Keratinocyte (primary cell): Measurements from ENCODE around the gene ANGEL1. TPM values are rescaled to one million over a fixed set of nuclear protein-coding genes. Genes with fewer than 3 reads are reported as not detected.

Source experiments
- DNase-seq: peaks from one replicate; pipeline ENCODE4 v3.0.0-alpha.2; 2011; ENCODE audit warnings: low read depth, missing footprints, low spot score
- FAIRE-seq: peaks from 2 replicates; lab custom pipeline; 2011; peaks lifted over from hg19 to GRCh38; lab: Jason Lieb, UNC
- H2AFZ ChIP-seq: 2 replicates; pipeline ENCODE4 v1.6.0; 2012; ENCODE audit warnings: low read length, control low read depth, inconsistent platforms; ENCODE audit not compliant: control insufficient read depth
- H3K27ac ChIP-seq: 2 replicates; pipeline ENCODE4 v1.5.1; 2011; ENCODE audit warnings: low read length; ENCODE audit not compliant: control insufficient read depth, insufficient read depth
- H3K27me3 ChIP-seq: 3 replicates; pipeline ENCODE4 v1.6.0; 2011; ENCODE audit warnings: low read length; ENCODE audit not compliant: control insufficient read depth, insufficient read depth; ENCODE audit errors: extremely low read depth
- H3K36me3 ChIP-seq, 2 experiments: 2 replicates in 1 of 2; 3 replicates in 1 of 2; pipeline ENCODE4 v1.5.1; 2011; ENCODE audit warnings: low read length in 2 of 2, mild to moderate bottlenecking in 1 of 2; ENCODE audit not compliant: control insufficient read depth in 2 of 2, insufficient read depth in 2 of 2; ENCODE audit errors: extremely low read depth in 1 of 2
- H3K4me1 ChIP-seq: 3 replicates; pipeline ENCODE4 v1.5.1; 2011; ENCODE audit warnings: low read length; ENCODE audit not compliant: control insufficient read depth, insufficient read depth; ENCODE audit errors: extremely low read depth
- H3K4me2 ChIP-seq: 3 replicates; pipeline ENCODE4 v1.6.0; 2011; ENCODE audit warnings: low read depth, low read length; ENCODE audit not compliant: control insufficient read depth, insufficient read depth; ENCODE audit errors: extremely low read depth
- H3K4me3 ChIP-seq, 3 experiments: fragments of 200-600 bp in 1 of 3; sonication (generic) in 1 of 3; 2 replicates in 2 of 3; 3 replicates in 1 of 3; pipeline ENCODE4 v1.5.1; 2011 to 2016; ENCODE audit warnings: low read length in 3 of 3, mild to moderate bottlenecking in 3 of 3, control low read depth in 2 of 3, inconsistent platforms in 1 of 3, low read depth in 1 of 3, mixed read lengths in 1 of 3, mixed run types in 1 of 3, moderate library complexity in 1 of 3; ENCODE audit not compliant: control insufficient read depth in 2 of 3, insufficient read depth in 2 of 3; ENCODE audit errors: extremely low read depth in 1 of 3
- H3K79me2 ChIP-seq: 2 replicates; pipeline ENCODE4 v1.6.0; 2012; ENCODE audit warnings: low read length; ENCODE audit not compliant: control insufficient read depth, insufficient read depth
- H3K9ac ChIP-seq: 3 replicates; pipeline ENCODE4 v1.6.0; 2011; ENCODE audit warnings: low read length; ENCODE audit not compliant: control insufficient read depth, insufficient read depth; ENCODE audit errors: extremely low read depth
- H3K9me1 ChIP-seq: 3 replicates; pipeline ENCODE4 v1.6.0; 2011; ENCODE audit warnings: low read length; ENCODE audit not compliant: control insufficient read depth, insufficient read depth; ENCODE audit errors: extremely low read depth
- H3K9me3 ChIP-seq: 2 replicates; pipeline ENCODE4 v1.5.1; 2012; ENCODE audit warnings: low read depth, low read length; ENCODE audit not compliant: control insufficient read depth
- H4K20me1 ChIP-seq: 3 replicates; pipeline ENCODE4 v1.6.0; 2011; ENCODE audit warnings: low read length; ENCODE audit not compliant: control insufficient read depth, insufficient read depth; ENCODE audit errors: extremely low read depth
- CTCF ChIP-seq, 3 experiments: IDR thresholded peaks in 1 of 3; conservative IDR thresholded peaks in 1 of 3; optimal IDR thresholded peaks in 1 of 3; 2 replicates in 2 of 3; 3 replicates in 1 of 3; pipeline versions ENCODE3 to v1.5.1; 2011; ENCODE audit warnings: low read length in 3 of 3, mild to moderate bottlenecking in 3 of 3, moderate library complexity in 2 of 3, control low read depth in 1 of 3, inconsistent platforms in 1 of 3; ENCODE audit not compliant: insufficient read depth in 2 of 3; ENCODE audit errors: extremely low read depth in 1 of 3
- EZH2 ChIP-seq: IDR thresholded peaks from one replicate; pipeline ENCODE4 v1.6.1; 2012; ENCODE audit warnings: inconsistent platforms, mild to moderate bottlenecking, low read length, moderate library complexity
- dilution Hi-C: fragments of 300-500 bp; cut with MboI; formaldehyde crosslinking; loops from one replicate; pipeline ENCODE4 v1.7.0; 2020; ENCODE audit warnings: low sequenced_read_pairs; ENCODE audit not compliant: extremely low pct_ligation_motif_present
- polyA plus RNA-seq, 5 experiments: library from polyadenylated mRNA; depleted of rRNA in 3 of 5; stranded (reverse) in 3 of 5; stranded (forward) in 1 of 5; unstranded in 1 of 5; fragments of >200 nt; gene quantifications; 1 replicate in 1 of 5; 2 replicates in 3 of 5; 3 replicates in 1 of 5; pipeline versions ENCODE4 v1.2.1 to v1.2.3, GENCODE V29; 2011 to 2012; ENCODE audit warnings: missing spikeins in 2 of 5, low read depth in 1 of 5, low replicate concordance in 1 of 5

The ANGEL1 gene
- polyA plus RNA-seq, 1 donor (not counting 4 experiments of a cell fraction or from before 2014, with no cell fraction given), result 13.0 TPM

DNA sequence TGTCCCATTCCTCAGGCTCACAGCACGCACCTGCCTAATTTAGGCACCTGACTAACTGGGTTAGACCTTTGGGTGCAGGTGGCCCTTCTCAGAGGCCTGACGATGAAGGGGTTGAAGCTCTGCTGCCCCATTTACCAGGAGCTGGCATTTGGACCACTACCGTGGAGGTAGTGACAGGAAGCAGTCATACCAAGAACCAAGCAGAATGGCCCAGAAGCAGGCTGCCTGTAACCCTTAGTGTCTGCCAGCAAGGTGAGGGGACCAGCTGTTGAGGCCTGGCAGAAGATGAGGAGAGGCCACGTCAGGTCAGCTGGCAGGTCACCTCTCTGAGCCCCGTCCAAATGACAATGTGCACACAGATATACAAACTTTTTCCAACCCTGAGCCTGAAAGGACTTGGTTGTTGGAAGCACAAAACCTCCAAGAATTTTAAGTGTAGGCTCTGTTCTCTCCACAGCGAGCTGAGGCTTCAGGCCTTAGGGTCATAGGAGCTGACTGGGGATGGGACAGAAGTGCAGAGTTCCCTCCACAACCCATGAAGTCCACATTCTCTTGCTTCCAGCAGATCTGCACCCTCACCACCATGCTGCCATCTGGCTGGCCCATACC is 28.3 kb downstream of the ANGEL1 start:
- TF ChIP-seq EZH2 (no peak), CTCF (optimal IDR thresholded peaks at IDR 0.05 in 1 of 3, IDR thresholded peaks at IDR 0.05 in 1 of 3, conservative IDR thresholded peaks at IDR 0.05 in 1 of 3; ENCODE audit: extremely low read depth in 1 of 3, insufficient read depth in 2 of 3, low read length in 3 of 3) (no peak)
- H4K20me1 ChIP-seq, result no peaks in the 10 kb centered on the region
- no peak overlapping the region for H2AFZ ChIP-seq
- H3K4me2 ChIP-seq, result no peak overlapping the region
- H3K4me1 ChIP-seq, result peaks cover 7% of the 10 kb centered on the region
- H3K9me3 ChIP-seq, result no peaks in the 10 kb centered on the region
- no peak overlapping the region for H3K4me3 ChIP-seq
- no peaks in the 10 kb centered on the region for H3K79me2 ChIP-seq
- H3K27ac ChIP-seq, result no peak overlapping the region
- no peak for FAIRE-seq
- H3K36me3 ChIP-seq, result peaks cover 20 to 22% of the 10 kb centered on the region in 2 experiments
- dilution Hi-C loops, result no loop called here
- no peaks in the 10 kb centered on the region for H3K27me3 ChIP-seq
- no peak overlapping the region for H3K9ac ChIP-seq
- no peaks in the 10 kb centered on the region for H3K9me1 ChIP-seq
- DNase-seq, result no peak

DNA sequence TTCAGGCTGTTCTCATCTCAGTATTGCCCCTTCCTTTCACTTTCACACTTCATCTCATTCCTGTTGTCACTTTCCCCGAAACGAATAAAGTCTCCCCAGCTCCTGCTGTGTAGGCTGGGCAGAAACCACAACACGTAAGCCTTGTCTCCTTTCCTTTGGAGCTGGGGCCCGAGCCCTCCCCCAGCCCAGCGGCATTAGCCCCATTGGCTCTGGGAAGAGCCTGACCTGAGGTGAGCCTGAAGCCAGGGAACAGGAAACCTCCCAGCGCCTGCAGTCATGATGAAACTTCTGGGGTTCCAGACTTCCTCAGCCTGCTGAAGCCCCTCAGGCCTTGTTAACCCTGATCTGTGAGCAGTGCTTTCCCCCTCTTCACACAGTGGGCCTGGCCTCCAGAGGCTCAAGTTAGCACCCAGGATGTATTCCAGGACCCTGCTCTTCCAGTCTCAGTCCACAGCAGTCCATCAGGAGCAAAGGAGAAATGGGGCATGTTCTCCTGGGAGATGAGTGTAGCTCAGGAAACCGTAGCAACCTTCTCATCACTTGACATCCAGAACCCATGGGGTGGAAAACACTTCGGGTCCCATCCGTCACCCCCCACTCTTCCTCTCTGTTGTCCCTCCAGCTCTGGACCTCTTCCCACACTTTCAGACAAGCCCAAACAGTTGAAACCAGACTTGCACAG is 29.7 kb downstream of the ANGEL1 start:
- no peak overlapping the region for H2AFZ ChIP-seq
- no peak for DNase-seq
- H3K9ac ChIP-seq, result no peak overlapping the region
- peaks cover 7% of the 10 kb centered on the region for H3K4me1 ChIP-seq
- H3K4me2 ChIP-seq, result no peak overlapping the region
- H3K36me3 ChIP-seq, result peaks cover 11 to 14% of the 10 kb centered on the region in 2 experiments
- no peaks in the 10 kb centered on the region for H4K20me1 ChIP-seq
- no peak overlapping the region for H3K4me3 ChIP-seq
- TF ChIP-seq EZH2, result no peak
- TF ChIP-seq CTCF (optimal IDR thresholded peaks at IDR 0.05 in 1 of 3, IDR thresholded peaks at IDR 0.05 in 1 of 3, conservative IDR thresholded peaks at IDR 0.05 in 1 of 3; ENCODE audit: extremely low read depth in 1 of 3, insufficient read depth in 2 of 3, low read length in 3 of 3), result no peak
- H3K79me2 ChIP-seq, result no peaks in the 10 kb centered on the region
- dilution Hi-C loops, result no loop called here
- FAIRE-seq, result no peak
- H3K27me3 ChIP-seq, result no peaks in the 10 kb centered on the region
- no peaks in the 10 kb centered on the region for H3K9me3 ChIP-seq
- H3K27ac ChIP-seq, result no peak overlapping the region
- H3K9me1 ChIP-seq, result no peaks in the 10 kb centered on the region
